GM21529 (cell line): ENCODE data around the gene MAFF.
A peak's percentile ranks its signal among the peaks of the same experiment; 100 is the strongest.
"Not testable (repeated sequence)": the region's sequence is repeated elsewhere in the genome, so short reads cannot be mapped to it uniquely, and the experiment has no call there.

Experiments used
- ATAC-seq: cut with Tn5 transposase; IDR thresholded peaks from one replicate; pipeline ENCODE4 v1.9.1; 2021; ENCODE audit not compliant: unreplicated experiment

The MAFF gene

DNA sequence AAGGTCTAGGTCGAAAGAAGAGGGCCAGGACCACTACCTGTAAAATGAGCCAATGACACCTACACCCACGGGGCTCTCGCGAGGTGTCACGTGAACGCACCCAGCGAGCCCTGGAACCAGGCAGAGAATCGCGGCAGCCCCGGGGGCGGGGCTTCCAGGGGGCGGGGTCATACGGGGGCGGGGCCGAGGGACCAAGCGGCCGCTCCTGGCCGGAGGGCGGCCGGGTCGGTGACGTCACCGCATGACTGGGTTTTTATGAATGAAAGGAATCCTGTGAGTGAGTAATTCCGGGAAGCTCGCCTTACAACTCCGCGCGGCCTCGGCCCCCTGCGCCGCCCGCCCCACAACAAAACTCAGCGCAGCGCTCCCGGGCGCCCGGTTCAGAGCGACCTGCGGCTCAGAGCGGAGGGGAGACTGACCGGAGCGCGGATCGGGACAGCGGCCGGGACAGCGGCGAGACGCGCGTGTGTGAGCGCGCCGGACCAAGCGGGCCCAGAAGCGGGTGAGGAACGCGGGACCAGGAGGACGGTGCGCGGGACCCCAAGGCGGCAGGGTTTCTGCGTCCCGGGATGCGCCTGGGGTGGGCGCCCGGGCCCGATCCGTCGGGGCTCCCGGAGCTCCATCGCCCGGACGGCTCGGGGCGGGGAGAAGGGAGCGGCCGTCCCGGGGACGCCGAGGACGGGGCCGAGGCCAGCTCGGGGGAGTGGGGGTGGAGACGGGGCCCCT is at the start of gene MAFF:
TSS of gene MAFF (plus strand) at position 284 of the 726 bp plus-strand sequence. CDS start 11,860 bp downstream, outside the sequence.
- peak; percentile 48 for ATAC-seq

DNA sequence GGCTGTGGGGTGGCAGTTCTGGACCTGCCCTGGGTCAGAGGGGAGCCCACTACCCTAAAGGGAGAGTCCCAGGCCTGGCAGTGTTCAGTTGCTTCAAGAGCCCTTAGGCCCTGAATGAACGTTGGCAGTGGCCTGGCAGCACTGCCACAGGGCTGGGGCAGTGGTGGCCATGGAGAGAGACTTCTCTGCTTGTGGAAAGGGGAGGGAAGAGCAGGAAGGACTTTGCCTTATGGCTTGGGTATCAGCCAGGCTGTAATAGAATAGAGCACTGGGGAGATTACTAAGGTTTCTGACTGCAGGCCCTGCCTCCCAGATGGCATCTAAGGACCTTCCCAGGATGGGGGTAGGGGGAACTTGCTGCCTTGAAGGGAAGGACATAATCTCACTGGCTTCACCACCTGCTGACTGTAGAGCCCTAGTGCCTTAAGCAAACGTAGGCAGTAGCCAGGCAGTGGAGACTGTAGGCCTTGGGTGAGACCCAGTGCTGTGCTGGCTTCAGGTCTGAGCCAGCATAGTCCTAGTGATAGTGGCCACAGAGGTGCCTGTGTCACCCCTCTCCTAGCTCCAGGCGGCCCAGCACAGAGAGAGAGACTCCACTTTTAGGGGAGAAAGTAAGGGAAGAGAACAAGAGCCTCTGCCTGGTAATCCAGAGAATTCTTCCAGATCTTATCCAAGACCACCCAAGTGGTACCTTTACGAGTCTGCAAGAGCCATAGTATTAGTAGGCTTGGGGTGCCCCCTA is 47.8 kb upstream of the MAFF start:
- ATAC-seq, result no peak

DNA sequence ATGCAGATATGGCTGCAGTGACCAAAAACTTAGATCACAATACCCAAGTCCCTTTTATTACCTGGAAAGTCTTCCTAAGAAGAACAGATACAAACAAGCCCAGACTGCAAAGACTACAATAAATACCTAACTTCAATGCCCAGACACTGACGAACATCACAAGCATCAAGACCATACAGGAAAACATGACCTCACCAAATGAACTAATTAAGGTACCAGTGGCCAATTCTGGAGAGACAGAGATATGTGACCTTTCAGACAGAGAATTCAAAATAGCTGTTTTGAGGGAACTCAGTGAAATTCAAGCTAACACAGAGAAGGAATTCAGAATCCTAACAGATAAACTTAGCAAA is 47.3 kb upstream of the MAFF start:
- ATAC-seq, result not testable (repeated sequence)

DNA sequence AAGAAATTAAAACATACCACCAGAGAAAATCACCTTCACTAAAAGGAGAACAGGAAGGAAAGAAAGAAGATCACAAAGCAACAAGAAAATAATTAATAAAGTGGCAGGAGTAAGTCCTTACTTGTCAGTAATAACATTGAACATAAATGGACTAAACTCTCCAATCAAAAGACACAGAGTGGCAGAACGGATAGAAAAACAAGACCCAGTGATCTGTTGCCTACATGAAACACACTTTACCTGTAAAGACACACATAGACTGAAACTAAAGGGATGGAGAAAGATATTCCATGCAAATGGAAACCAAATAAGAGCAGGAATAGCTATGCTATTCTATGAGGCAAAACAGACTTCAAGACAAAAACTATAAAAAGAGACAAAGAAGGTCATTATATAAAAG is 46.1 kb upstream of the MAFF start:
- no peak for ATAC-seq

DNA sequence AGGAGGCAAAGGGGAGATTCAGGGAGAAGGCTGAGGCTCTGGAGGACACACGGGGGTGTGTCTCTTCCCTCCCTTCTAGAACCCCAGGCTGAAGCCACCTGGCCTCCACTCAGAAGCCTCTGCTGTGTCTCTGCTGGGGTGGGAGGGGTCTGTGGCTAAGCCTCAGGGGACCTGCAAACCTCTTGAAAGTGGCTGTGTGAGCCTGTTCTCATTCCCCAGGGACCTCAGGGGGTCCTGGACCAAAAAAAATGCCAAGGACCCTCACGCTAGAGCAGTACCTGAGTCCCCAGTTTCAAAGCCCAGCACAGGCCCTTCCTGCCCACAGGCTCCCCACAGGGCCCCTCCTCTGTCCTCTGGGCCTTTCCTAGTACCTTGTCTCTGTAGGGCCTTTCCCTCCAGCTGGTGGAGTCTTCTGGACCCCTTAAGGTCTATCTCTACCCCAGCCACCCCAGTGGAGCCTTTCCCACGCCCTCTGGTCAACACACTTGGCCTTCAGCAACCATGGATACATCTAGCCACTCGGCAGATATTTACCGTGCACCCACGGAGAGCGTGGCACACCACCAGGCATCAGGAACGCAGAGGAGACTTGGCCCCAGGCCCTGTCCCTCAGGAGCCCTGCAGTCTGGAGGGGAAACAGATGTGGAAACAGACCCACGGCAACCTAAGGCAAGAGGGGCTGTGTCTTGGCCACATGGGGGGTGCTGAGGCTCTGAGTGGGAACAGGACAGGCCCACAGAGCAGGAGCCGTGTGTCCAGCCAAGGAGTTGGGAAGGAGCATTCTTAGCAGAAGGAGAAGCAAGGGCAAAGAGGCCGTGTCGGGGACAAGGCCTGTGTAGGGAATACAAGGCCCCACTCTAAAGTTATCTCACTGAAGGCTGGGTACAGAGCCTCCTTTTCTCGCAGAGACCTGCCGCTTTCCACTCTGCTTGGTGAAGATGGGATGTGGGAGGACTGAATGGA is 38.6 kb upstream of the MAFF start:
- no peak for ATAC-seq

DNA sequence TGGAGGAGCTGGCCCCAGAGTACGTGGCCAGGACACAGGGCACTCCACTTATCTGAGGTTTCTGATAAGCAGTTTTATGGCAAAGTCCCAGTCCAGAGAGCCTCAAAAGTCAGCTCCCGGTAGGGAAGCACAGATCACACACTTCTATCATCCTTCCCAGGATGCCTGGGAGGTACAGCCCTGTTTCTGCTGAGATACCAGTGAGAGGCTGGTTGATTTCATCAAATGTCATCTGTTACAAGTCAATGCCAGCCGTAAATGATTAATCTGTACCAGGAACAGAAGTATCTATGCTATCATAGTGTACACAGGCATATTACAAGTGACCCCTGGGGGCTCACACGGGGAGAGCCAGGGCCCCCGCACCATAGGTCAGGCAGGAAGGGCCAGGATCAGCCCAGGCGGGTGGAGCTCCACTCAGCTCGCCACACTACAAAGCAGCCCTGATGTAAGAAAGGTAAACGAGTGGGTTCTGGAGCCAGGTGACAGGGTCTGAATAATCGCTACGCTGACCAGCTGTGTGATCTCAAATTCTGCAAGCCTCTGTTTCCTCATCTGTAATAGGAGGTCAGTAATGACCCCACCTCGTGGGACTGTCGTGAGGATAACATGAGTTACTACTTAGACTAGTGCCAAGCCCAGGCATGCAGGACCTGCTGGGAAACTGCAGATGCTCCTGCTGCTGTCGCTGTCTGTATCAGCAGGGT is 37.8 kb upstream of the MAFF start:
- no peak for ATAC-seq

DNA sequence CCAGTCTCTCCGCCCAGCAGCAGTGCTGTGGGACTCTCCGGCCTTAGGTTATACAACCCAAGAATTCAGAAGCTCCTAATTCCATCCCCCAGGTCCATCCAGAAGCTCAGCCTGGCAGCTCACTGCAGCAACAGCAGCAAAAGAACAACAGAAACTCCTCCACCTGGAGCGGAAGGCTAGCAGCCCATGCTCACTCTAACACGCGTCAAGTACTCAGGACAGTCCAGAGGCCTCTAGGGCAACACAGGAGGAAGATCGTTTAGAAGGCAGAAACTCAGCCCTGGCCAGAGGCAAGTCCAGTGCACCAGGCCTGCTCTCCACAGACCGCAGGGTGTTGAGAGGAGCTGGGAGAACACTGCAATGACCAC is 37.3 kb upstream of the MAFF start:
- ATAC-seq, result no peak

DNA sequence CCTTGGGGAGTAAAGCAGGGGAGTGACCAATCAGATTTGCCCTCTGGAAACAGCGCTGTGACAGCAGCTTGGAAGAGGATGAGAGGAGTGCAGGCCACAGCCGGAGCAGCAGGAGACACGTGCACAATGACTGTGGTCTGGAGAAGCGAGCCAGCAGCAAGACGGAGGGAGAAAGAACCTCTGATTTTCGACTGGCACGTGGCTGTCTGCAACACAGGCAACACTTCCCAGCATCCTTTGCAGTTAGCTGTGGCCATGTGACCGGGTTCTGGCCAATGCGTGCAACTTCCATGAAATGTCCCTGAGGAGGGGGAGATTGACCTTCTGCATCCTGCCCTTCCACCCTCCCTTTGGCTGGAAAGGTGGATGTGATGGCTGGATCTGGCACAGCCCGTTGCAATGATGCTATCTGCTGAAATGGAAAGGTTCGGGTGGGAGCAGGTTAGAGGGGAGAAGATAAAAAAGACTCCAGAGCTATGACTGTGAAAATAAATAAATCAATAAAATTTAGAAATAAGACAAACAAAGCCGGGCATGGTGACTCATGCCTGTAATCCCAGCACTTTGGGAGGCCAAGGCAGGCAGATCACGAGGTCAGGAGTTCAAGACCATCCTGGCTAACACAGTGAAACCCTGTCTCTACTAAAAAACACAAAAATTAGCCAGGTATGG is 35.7 kb upstream of the MAFF start:
- no peak for ATAC-seq

DNA sequence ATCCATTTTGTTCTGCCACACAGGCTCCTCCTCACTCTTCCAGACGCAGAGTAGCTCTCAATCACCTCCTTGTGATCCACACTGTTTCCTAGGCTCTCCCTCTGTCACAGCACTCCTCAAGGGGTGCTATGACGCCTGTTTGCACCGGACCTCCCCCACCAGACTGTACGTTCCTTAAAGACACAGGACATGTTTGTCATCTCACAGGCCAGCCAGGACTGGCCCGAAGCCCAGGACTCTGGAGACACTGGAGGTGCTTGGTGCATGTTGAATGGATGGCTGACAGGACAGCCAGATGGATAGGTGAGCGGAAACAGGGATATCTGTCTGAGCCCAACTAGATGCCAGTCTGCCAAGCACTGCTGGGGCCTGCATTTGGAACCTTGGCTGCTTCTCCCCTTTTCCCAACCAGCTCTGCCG is 33.8 kb upstream of the MAFF start:
- no peak for ATAC-seq

DNA sequence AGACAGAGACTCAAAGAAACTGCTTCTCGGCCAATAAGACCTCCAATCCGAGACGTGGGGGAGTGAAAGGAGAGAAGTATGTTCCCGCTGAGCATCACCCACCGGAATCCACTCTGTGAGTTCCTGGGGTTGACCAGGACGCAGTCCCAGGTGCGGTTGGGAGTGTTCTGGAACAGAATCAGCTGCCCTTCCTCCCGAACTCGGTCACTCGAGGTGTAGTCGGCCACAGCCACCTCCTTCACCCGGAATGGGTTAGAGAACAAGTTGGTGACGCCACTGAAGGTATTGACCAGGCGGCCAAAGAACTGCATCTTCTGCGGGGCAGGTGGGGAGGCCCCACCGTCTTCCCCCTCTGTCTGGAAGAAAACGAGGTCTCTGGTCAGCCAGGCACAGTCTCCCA is 32.7 kb upstream of the MAFF start:
- ATAC-seq, result no peak

DNA sequence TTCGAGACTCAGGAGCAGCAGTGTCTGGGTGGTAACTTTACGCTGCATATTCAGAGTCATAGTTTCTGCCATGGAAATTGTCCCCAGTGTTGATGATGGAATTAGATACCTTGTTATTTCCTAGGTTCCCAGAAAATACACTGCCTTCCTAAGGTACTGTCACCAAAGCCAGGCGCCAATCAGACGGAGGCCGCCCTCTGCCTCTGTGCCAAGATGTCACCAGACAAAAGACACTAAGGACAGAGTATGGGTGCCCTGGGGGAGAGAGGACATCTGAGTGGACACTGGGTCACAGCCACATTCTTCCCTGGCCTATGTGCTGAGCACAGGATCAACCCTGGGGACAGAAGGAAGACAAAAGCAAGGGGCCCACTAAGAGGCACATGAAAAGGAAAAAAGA is 31.3 kb upstream of the MAFF start:
- ATAC-seq, result no peak

DNA sequence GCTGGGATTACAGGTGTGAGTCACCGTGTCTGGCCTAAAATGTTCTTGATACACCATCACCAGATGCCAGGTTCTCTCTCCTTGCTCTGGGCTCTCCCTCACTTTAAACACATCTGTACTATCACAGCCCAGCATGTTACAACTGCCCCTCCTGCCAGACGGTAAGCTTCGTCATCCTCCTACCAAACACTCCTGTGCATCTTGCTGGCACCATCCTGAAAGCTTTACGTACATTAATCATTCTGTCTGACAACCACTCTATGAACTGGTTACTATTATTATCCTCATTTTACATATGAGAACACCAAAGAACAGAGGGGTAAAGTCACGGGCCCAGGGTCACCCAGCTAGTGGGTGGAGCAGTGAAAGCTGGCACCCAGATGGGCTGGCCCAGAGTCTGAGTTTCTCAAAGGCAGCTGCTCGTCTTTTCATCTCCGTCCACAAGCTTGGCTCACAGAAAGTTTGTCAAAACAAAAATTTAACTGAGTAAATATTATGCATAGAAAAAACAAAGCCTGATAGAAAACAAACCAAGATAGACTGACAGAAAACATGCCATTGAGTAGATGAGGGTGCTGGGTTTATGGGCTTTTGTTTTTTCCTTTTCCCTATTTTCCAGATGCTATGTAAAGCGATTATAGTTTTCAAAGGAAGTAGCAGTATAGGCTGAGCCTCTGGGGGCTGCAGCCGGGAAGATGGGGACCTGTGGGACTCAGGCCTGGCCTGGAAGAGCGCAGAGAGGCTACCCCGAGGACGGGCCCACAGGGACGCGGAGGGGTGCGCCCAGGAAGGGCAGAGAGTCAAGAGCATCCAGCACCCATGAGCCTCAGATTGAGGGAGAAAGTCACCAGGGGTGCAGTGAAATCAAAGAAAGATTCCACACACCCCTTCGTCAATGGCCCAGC is 29.6 kb upstream of the MAFF start:
- no peak for ATAC-seq

DNA sequence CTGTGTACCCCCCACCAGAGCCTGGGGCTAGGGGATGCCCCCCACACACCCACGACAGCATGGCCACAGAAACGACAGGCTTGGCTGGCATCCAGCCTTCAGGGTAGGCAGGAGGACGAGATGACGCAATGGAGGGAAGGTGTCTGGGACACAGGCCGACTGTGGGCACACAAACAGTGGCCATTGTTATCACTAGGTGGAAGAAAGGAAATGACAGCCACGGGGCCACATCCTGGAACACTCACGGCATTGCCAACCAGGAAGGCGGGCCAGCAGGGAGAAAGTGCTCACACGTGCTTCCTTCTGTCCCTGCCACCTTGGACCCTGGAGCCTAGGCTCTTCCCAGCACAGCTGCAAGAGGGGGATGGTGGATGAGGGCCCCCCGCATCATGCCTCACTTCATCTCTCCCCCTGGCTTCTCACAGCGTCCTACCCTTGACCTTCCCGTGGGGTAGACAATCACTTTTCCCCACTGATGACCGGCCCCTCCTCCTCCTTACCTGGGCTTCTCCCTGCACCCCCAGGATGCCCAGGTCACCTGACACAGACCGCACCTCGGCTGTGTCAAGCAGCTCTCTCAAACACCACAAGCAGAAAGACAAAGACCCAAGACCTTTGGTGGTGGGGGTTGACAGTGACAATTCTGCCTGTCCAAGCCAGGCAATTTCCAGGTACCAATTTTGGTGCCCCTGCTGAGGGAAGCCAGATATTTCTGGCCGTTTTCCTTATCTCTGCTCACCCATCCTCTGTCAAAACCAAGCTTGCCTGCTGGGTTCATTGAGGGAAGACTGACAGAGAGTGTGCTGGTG is 28.8 kb upstream of the MAFF start:
- no peak for ATAC-seq

DNA sequence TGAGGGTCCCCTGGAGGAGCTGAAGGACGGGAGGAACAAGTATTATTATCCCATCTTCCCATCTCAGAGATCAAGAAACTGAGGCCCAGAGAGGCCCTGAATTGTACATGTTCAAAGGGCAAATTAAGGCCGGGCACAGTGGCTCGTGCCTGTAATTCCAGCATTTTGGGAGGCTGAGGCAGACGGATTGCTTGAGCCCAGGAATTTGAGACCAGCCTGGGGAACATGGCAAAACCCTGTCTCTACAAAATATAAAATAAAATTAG is 28.2 kb upstream of the MAFF start:
- no peak for ATAC-seq

DNA sequence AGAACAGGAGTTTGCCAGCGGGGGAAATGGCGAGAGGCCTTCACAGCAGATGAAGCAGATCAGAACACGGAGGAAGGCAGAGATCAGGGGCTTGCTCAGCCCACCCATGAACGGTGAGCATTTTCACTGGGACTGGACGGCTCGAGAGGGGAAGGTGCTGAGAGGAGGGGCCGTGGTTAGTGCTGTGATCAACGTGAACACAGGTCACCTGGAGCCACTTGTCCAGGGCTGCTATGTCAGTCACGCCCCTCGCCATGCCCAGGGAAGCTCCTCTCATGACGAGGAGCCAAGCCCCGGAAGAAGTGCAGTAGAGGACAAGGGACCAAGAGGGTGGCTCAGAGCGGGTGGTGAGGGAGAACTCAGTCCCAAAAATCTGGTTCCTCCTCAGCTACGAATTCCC is 27.2 kb upstream of the MAFF start:
- ATAC-seq, result no peak

DNA sequence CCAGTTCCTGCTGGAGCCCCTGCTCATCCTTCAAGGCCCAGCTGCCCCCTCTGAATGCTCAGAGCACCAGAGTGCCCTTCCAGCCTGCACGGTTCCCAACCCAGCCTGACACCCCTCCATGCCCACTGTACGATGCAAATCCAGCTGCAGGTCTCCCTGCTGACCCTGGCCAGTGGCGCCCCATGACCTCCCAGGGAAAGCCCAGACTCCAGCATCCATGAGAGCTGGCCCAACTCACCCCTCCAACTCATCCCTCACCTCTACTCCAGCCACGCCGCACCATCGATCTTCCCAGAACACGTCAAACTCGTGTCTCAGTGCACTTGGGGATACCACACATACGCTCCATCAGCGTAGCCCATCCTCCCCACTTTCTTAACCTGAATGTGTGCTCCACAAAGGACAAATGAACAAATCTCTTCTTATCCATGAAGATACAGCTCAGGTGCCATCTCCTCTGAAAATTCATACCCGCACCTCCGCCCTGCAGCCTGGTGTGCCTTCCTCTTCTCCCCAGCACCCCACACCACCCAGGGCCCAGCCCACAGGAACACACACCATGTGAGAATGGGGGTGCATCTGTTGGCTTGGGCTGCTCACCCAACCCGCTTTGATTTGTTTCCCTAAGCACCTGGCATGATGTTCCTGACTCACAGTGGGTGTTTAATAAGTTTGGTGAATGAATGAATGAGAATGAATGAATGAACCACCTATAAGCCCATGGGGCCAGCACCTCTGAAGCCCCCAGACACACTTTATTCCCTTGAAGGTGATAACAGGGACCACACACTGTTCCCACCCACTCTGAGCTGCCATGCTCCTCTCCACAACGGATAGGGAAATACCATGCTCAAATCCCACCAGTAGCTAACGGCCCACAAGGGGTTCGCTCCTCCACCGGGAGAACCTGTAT is 26.3 kb upstream of the MAFF start:
- no peak for ATAC-seq

DNA sequence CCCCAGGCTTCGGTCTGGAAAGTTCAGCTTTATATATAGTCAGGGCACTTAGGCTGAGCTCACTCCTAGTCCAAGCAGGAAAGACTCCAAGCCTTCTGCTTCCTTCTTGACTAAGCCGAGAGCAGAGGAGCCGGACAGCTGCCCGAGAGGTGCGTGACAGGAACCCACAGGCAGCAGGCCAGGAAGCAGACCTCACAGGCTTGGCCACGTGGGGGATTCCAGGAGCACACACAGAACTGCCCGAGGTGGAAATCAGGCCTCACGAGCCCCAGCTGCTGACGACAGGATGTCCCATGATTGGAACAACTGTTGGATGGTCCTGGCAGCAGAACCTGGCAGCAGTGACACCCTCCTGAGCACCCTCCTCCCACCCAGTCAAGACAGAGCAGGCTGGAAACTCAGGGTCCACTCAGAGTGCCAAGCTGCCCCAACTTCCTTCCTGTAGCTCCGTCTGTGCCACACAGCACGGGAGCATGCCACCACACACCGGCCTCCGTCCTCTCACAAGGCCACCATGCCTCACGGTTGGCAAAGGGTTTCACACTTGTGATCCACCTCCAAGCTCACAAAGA is 25.5 kb upstream of the MAFF start:
- ATAC-seq, result no peak
